HEK293T (cell line): ENCODE results near the gene MAD1L1.

ENCODE experiments used
- CTCF ChIA-PET: fragments of 350-600 bp; formaldehyde crosslinking; extraction: SDS; loops from one replicate; lab custom pipeline; 2021; ENCODE audit warnings: antibody characterized with exemption, inconsistent platforms; lab: Yijun Ruan, JAX
- POLR2A ChIA-PET: fragments of 350-600 bp; formaldehyde crosslinking; extraction: SDS; loops from one replicate; lab custom pipeline; 2020; ENCODE audit warnings: antibody characterized with exemption, inconsistent platforms; lab: Yijun Ruan, JAX
- DNase-seq: peaks from one replicate; pipeline ENCODE4 v3.0.0; 2012; ENCODE audit warnings: mixed read lengths; ENCODE audit errors: extremely low spot score
- ARNT ChIP-seq: fragments of 450-650 bp; IDR thresholded peaks from 2 replicates; pipeline ENCODE4 v1.6.1; 2017; ENCODE audit warnings: mild to moderate bottlenecking
- BHLHE40 ChIP-seq: fragments of 450-650 bp; IDR thresholded peaks from 2 replicates; pipeline ENCODE4 v1.6.1; 2016; ENCODE audit warnings: mild to moderate bottlenecking, moderate library complexity, borderline replicate concordance
- CTBP1 ChIP-seq: fragments of 450-650 bp; IDR thresholded peaks from 2 replicates; pipeline ENCODE4 v1.6.1; 2016; ENCODE audit warnings: borderline replicate concordance
- ELF4 ChIP-seq: fragments of 450-650 bp; IDR thresholded peaks from 2 replicates; pipeline ENCODE4 v1.6.1; 2017; ENCODE audit warnings: antibody characterized with exemption
- FOXA1 ChIP-seq: fragments of 450-650 bp; IDR thresholded peaks from 2 replicates; pipeline ENCODE4 v1.6.1; 2016; ENCODE audit warnings: mild to moderate bottlenecking
- FOXK2 ChIP-seq: fragments of 450-650 bp; IDR thresholded peaks from 2 replicates; pipeline ENCODE4 v1.6.1; 2016; ENCODE audit warnings: mild to moderate bottlenecking
- FOXM1 ChIP-seq: fragments of 450-650 bp; IDR thresholded peaks from 2 replicates; pipeline ENCODE4 v1.6.1; 2017; ENCODE audit warnings: mild to moderate bottlenecking, borderline replicate concordance
- HDGF ChIP-seq: fragments of 450-650 bp; IDR thresholded peaks from 2 replicates; pipeline ENCODE4 v1.6.1; 2017; ENCODE audit warnings: antibody characterized with exemption, borderline replicate concordance
- L3MBTL2 ChIP-seq: fragments of 450-650 bp; conservative IDR thresholded peaks from 2 replicates; pipeline ENCODE4 v1.6.1; 2016; ENCODE audit warnings: mild to moderate bottlenecking
- LEF1 ChIP-seq: fragments of 450-650 bp; IDR thresholded peaks from 2 replicates; pipeline ENCODE4 v1.6.1; 2017; ENCODE audit warnings: mild to moderate bottlenecking, borderline replicate concordance
- NFRKB ChIP-seq: fragments of 450-650 bp; IDR thresholded peaks from 2 replicates; pipeline ENCODE4 v1.6.1; 2016; ENCODE audit warnings: mild to moderate bottlenecking, moderate library complexity
- PKNOX1 ChIP-seq: fragments of 450-650 bp; IDR thresholded peaks from 2 replicates; pipeline ENCODE4 v1.6.1; 2016
- SP1 ChIP-seq: fragments of 450-650 bp; IDR thresholded peaks from 2 replicates; pipeline ENCODE4 v1.6.1; 2017
- SUZ12 ChIP-seq: fragments of 450-650 bp; IDR thresholded peaks from 2 replicates; pipeline ENCODE4 v1.6.1; 2016; ENCODE audit warnings: mild to moderate bottlenecking
- TARDBP ChIP-seq: fragments of 450-650 bp; IDR thresholded peaks from 2 replicates; pipeline ENCODE4 v1.6.1; 2016
- ZNF384 ChIP-seq: fragments of 450-650 bp; IDR thresholded peaks from 2 replicates; pipeline ENCODE4 v1.6.1; 2016

MAD1L1 gene

DNA sequence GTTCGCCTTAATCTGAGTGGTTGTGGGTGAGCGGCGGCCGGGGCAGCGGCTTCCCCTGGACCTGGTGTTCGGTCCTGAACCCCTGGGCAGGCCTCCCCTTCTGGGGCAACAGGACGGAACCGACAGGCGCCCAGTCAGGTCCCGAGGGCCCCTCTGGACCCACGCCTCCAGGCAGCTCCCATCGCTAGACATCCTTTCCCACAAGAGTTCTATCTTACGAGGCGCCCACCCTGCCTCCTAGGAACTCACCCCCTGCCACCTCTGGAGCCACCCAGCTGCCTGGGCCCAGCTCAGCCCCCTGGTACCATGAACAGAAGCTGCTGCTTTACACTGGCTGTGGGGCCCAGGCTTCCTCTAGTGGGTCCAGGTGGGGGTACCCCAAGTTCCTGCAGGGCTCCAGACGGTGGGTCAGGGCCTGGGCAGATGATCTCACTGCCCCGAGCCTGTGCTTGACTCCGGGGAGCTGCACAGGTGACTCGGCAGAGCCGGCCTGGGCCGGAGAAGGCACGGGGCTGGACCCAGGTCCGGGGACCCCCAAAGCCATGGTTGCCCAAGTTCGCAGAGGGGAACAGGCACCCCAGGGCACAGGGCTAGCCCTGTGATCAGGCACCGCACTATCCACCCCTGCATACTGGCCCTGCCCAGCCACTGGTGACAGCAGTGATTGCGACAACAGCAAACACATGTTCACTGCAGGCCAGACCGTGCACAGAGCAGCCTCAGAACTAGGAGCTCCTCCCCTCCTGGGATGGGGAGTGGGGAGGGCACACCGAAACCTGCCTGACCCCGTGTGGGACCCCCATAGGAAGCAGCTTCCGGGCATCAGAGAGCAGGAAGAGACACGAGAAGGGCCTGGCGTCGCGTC, 382.4 kb downstream of the MAD1L1 start:
- ChIA-PET POLR2A (no interaction called here), CTCF (no interaction called here)
- TF ChIP-seq FOXK2 (no peak), ARNT (no peak), LEF1 (no peak), ELF4 (no peak), FOXM1 (no peak), PKNOX1 (no peak), CTBP1 (no peak), L3MBTL2 (no peak), NFRKB (no peak), BHLHE40 (no peak), FOXA1 (no peak), HDGF (no peak), SUZ12 (no peak), SP1 (no peak), TARDBP (no peak)
- no peak for DNase-seq

DNA sequence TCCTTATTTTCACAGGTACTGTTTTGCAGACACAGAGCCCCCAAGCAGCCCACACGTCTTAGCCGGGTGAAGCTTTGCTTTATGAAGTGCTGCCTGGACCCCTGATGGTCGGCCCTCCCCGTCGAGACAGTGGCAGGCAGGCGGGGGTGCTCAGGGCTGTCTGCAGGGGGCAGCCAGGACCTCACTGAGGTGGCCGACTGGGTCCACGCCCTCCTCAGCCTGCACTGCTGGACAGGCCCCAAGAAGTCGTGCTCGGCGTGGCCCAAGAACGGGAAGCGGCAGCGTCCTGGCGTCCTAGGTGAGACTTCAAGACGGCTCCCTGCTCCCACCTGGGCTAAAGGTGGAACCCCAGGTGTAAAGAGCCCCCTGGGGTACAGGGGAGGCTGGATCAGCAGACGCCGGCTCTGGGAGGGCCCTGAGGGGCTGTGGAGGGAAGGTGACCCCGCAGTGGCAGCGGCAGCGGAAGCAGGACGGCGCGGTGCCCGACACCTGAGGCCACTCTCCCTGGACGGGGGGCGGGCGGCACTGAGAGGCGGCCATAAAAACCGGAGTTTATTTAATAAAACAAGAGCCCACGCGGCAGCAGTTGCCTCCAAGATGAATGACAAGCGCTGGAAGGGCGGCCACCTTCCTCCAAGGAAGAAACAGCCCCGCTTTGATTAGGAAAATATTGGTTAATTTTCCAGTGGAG, 383.2 kb downstream of the MAD1L1 start:
- DNase-seq: no peak
- no peak for TF ChIP-seq FOXM1
- TF ChIP-seq ARNT: no peak
- POLR2A ChIA-PET: no interaction called here
- CTCF ChIA-PET: no interaction called here

DNA sequence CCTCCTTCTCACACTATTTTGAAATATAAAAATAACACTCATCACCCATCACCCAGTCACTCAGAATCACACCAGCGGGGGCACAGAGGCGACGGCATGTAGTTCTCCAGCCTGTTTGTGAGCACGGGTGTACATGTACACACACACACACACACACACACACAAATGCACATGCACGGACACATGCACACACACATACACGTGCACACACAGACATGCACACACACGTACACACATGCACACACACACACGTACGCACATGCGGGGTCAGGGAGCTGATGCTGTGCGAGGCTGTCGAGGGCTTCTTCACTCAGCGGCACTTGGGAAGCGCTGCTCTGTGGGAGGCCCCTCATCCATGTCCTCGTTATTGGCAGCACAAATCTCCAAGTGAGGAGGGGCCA, 383.8 kb downstream of the MAD1L1 start:
- DNase-seq: no peak
- ChIA-PET CTCF (no interaction called here), POLR2A (no interaction called here)
- TF ChIP-seq L3MBTL2: no peak
- TF ChIP-seq ZNF384: no peak
- TF ChIP-seq FOXK2: no peak
- no peak for TF ChIP-seq ELF4
- TF ChIP-seq NFRKB: no peak
- no peak for TF ChIP-seq FOXM1
- no peak for TF ChIP-seq SP1
- no peak for TF ChIP-seq TARDBP

- no peak for TF ChIP-seq SUZ12
- no peak for TF ChIP-seq HDGF
- TF ChIP-seq FOXM1: no peak
- no peak for TF ChIP-seq CTBP1
- POLR2A ChIA-PET: no interaction called here
- CTCF ChIA-PET: no interaction called here
- DNase-seq: no peak
Observed at GRCh38 chr7:1848013-1848640, 384.6 kb downstream of the MAD1L1 start.

- TF ChIP-seq L3MBTL2 (no peak), SUZ12 (no peak), NFRKB (no peak), FOXA1 (no peak), PKNOX1 (no peak), TARDBP (no peak), CTBP1 (no peak), HDGF (no peak), LEF1 (no peak), BHLHE40 (no peak), FOXM1 (no peak), SP1 (no peak), ZNF384 (no peak), ARNT (no peak), FOXK2 (no peak), ELF4 (no peak)
- POLR2A ChIA-PET: no interaction called here
- DNase-seq: no peak
- CTCF ChIA-PET: no interaction called here
Observed at GRCh38 chr7:1847260-1848001, 385.3 kb downstream of the MAD1L1 start.

DNA sequence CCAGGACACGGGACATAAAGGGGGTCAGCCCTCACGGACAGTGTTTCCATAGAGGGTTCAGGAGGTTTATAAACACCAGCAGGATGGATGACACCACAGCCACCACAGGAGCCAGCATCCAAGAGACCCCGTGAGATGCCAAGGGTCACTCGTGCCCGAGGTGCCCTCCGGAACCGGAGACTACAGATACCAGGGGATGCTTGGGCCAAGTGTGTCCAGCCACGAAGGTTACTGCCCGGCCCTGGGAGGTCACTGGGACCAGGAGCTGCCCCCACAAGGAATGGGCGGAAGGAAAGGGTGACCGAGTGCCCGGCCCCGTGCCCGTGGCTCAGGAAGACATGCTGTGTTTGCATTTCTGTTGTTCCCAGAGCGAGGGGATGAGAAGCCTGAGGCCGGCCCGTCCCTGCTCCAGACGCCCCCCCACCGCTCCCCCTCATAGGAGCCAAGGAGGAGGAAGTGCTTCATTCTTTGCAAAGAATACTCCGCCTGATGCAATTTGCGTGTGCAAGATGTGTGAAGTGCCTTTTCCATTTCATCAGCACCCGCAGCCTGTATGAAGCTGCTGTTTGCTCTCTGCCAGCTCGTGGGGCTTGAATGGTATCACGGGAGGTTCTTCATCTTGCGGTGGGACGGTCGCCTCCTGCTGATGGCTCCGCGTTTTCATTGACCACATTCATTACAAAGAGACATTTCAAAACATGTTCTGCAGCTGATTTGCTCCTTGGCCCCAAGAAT, 386.2 kb downstream of the MAD1L1 start:
- no peak for DNase-seq
- POLR2A ChIA-PET: no interaction called here
- CTCF ChIA-PET: no interaction called here
- TF ChIP-seq FOXM1: no peak
- TF ChIP-seq CTBP1: no peak
- no peak for TF ChIP-seq BHLHE40
- TF ChIP-seq TARDBP: no peak
- TF ChIP-seq ARNT: no peak
- TF ChIP-seq ELF4: no peak
- no peak for TF ChIP-seq FOXK2
- TF ChIP-seq SUZ12: no peak
- TF ChIP-seq LEF1: no peak
- no peak for TF ChIP-seq ZNF384
- no peak for TF ChIP-seq NFRKB
- TF ChIP-seq SP1: no peak
- TF ChIP-seq FOXA1: no peak
- no peak for TF ChIP-seq HDGF
